HCT116 (cell line): ENCODE data around the gene TBC1D4. TPM values are rescaled to one million over a fixed set of nuclear protein-coding genes. Genes with fewer than 3 reads are reported as not detected.

Source experiments
- ATAC-seq: fragments of 200-7000 bp; cut with Tn5 transposase; 2 replicates; pipeline ENCODE4 v1.9.1; 2020; ENCODE audit warnings: mild to moderate bottlenecking, moderate library complexity
- BruUV-seq: library from RNA; stranded (reverse); fragments of 400-500 nt; replicated peaks from 2 replicates; lab custom pipeline; 2021; lab: Mats Ljungman, UMichigan
- CTCF ChIA-PET: fragments of 300-600 bp; sonication (Branson Sonifier 250); formaldehyde crosslinking; loops from one replicate; lab custom pipeline; 2021; ENCODE audit warnings: antibody characterized with exemption; lab: Charles Lee
- POLR2A ChIA-PET: fragments of 300-600, 350-600 bp; sonication (Branson Sonifier 250); formaldehyde crosslinking; loops from one replicate; lab custom pipeline; 2021; ENCODE audit warnings: antibody characterized with exemption; lab: Charles Lee
- RAD21 ChIA-PET, 2 experiments: fragments of 300-600 bp; sonication (Branson Sonifier 250); formaldehyde crosslinking; loops; one replicate each; lab custom pipeline; 2023; ENCODE audit warnings: low total read pairs in 2 of 2; ENCODE audit not compliant: uncharacterized antibody in 2 of 2, unreplicated experiment in 2 of 2, low non-redundant PET in 1 of 2; lab: Charles Lee
- DNase-seq: peaks from one replicate; pipeline ENCODE4 v3.0.0-alpha.2; 2010; ENCODE audit warnings: low read depth, low spot score
- H2AFZ ChIP-seq: fragments of 200-600 bp; shearing (Covaris generic), sonication (generic); 2 replicates; pipeline ENCODE4 v1.6.1; 2017; ENCODE audit warnings: low read depth, mixed run types, mixed read lengths, antibody characterized with exemption, low read length; ENCODE audit not compliant: poor library complexity, severe bottlenecking
- H3K27ac ChIP-seq: 2 replicates; pipeline ENCODE4 v1.5.1; 2012; ENCODE audit warnings: low read depth, low read length
- H3K27me3 ChIP-seq: fragments of 200-600 bp; sonication (generic); 2 replicates; pipeline ENCODE4 v1.6.1; 2016; ENCODE audit warnings: mixed run types, low read length, mixed read lengths; ENCODE audit not compliant: insufficient read depth
- H3K36me3 ChIP-seq, 2 experiments: fragments of 200-500 bp in 1 of 2; fragments of 200-600 bp in 1 of 2; sonication (Bioruptor generic) in 1 of 2; sonication (generic) in 1 of 2; 2 replicates each; pipeline versions ENCODE4 v1.5.1 to v1.6.1; 2014 to 2016; ENCODE audit warnings: low read length in 2 of 2, inconsistent platforms in 1 of 2, mixed read lengths in 1 of 2, mixed run types in 1 of 2; ENCODE audit not compliant: insufficient read depth in 2 of 2, control insufficient read depth in 1 of 2
- H3K4me1 ChIP-seq, 2 experiments: fragments of 200-600 bp in 1 of 2; sonication (generic) in 1 of 2; 2 replicates each; pipeline versions ENCODE4 v1.5.1 to v1.6.1; 2012 to 2017; ENCODE audit warnings: low read length in 2 of 2, inconsistent platforms in 1 of 2, mild to moderate bottlenecking in 1 of 2, mixed read lengths in 1 of 2, mixed run types in 1 of 2, moderate library complexity in 1 of 2; ENCODE audit not compliant: insufficient read depth in 2 of 2, control insufficient read depth in 1 of 2
- H3K4me2 ChIP-seq: fragments of 200-600 bp; sonication (generic); 2 replicates; pipeline ENCODE4 v1.6.1; 2017; ENCODE audit warnings: mixed run types, low read length, mixed read lengths
- H3K4me3 ChIP-seq, 2 experiments: fragments of 200-600 bp in 1 of 2; sonication (generic) in 1 of 2; replicated peaks in 1 of 2; 2 replicates each; pipeline ENCODE4 v1.5.1; 2011 to 2016; ENCODE audit warnings: low read length in 2 of 2, control low read depth in 1 of 2, low read depth in 1 of 2, mild to moderate bottlenecking in 1 of 2, mixed read lengths in 1 of 2, mixed run types in 1 of 2
- H3K79me2 ChIP-seq: fragments of 200-600 bp; sonication (generic); 2 replicates; pipeline ENCODE4 v1.6.1; 2017; ENCODE audit warnings: mild to moderate bottlenecking, mixed run types, low read length, moderate library complexity, mixed read lengths; ENCODE audit not compliant: insufficient read depth
- H3K9ac ChIP-seq: fragments of 200-600 bp; sonication (generic); 2 replicates; pipeline ENCODE4 v1.6.1; 2016; ENCODE audit warnings: low read length, mixed read lengths
- H3K9me2 ChIP-seq: fragments of 200-600 bp; sonication (generic), shearing (Covaris generic); 2 replicates; pipeline ENCODE4 v1.6.1; 2017; ENCODE audit warnings: mixed run types, mild to moderate bottlenecking, moderate library complexity; ENCODE audit not compliant: insufficient read depth
- H3K9me3 ChIP-seq, 2 experiments: fragments of 200-500 bp in 1 of 2; fragments of 200-600 bp in 1 of 2; sonication (Bioruptor generic) in 1 of 2; sonication (generic) in 1 of 2; 2 replicates each; pipeline ENCODE4 v1.6.1; 2014 to 2017; ENCODE audit warnings: low read length in 2 of 2, mixed read lengths in 2 of 2, inconsistent platforms in 1 of 2, low read depth in 1 of 2, mild to moderate bottlenecking in 1 of 2, mixed run types in 1 of 2, moderate library complexity in 1 of 2; ENCODE audit not compliant: control insufficient read depth in 1 of 2, insufficient read depth in 1 of 2
- H4K20me1 ChIP-seq: fragments of 200-600 bp; sonication (generic), shearing (Covaris generic); 2 replicates; pipeline ENCODE4 v1.6.1; 2017; ENCODE audit warnings: mixed run types, mild to moderate bottlenecking, moderate library complexity; ENCODE audit not compliant: insufficient read depth
- ATF3 ChIP-seq: IDR thresholded peaks from 2 replicates; pipeline ENCODE4 v1.6.1; 2012
- CBX3 ChIP-seq: IDR thresholded peaks from 2 replicates; pipeline ENCODE4 v1.6.1; 2012; ENCODE audit warnings: low read depth
- CEBPB ChIP-seq: IDR thresholded peaks from 2 replicates; pipeline ENCODE4 v1.6.1; 2012; ENCODE audit warnings: low read depth
- CTCF ChIP-seq, 3 experiments: fragments of 200-600 bp in 1 of 3; sonication (generic) in 1 of 3; IDR thresholded peaks in 2 of 3; conservative IDR thresholded peaks in 1 of 3; 2 replicates each; pipeline ENCODE4 v1.5.1; 2012 to 2017; ENCODE audit warnings: low read depth in 2 of 3, low read length in 2 of 3, antibody characterized with exemption in 1 of 3, borderline replicate concordance in 1 of 3, control low read depth in 1 of 3, mild to moderate bottlenecking in 1 of 3, mixed read lengths in 1 of 3, mixed run types in 1 of 3, moderate library complexity in 1 of 3; ENCODE audit not compliant: insufficient read depth in 1 of 3
- EZH2phosphoT487 ChIP-seq: fragments of 200-600 bp; IDR thresholded peaks from 2 replicates; pipeline ENCODE4 v1.6.1; 2018; ENCODE audit warnings: antibody characterized with exemption, borderline replicate concordance
- JUND ChIP-seq: IDR thresholded peaks from 2 replicates; pipeline ENCODE4 v1.6.1; 2012
- MAX ChIP-seq: IDR thresholded peaks from 2 replicates; pipeline ENCODE4 v1.6.1; 2012
- SP1 ChIP-seq: IDR thresholded peaks from 2 replicates; pipeline ENCODE4 v1.6.1; 2012; ENCODE audit warnings: low read depth
- SRF ChIP-seq: IDR thresholded peaks from 2 replicates; pipeline ENCODE4 v1.6.1; 2012; ENCODE audit warnings: low read depth
- YY1 ChIP-seq: IDR thresholded peaks from 2 replicates; pipeline ENCODE4 v1.6.1; 2011; ENCODE audit warnings: low read length, low read depth, moderate library complexity, mild to moderate bottlenecking; ENCODE audit not compliant: insufficient replicate concordance; ENCODE audit errors: extremely low read depth
- ZBTB33 ChIP-seq: IDR thresholded peaks from 2 replicates; pipeline ENCODE4 v1.6.1; 2011; ENCODE audit warnings: mild to moderate bottlenecking, low read length, moderate library complexity; ENCODE audit not compliant: insufficient replicate concordance; ENCODE audit errors: extremely low read depth
- ZFX ChIP-seq: fragments of 450-650 bp; IDR thresholded peaks from 2 replicates; pipeline ENCODE4 v1.6.1; 2017
- intact Hi-C: fragments of 100-400 bp; cut with micrococcal nuclease; formaldehyde crosslinking; loops from 2 replicates; pipeline ENCODE4 v1.10.0; 2022
- total RNA-seq: library from RNA; stranded (reverse); gene quantifications from one replicate; pipeline ENCODE4 v1.2.1, GENCODE V29; 2021; ENCODE audit not compliant: unreplicated experiment

Gene TBC1D4
- total RNA-seq, 1 experiment from 2014 or later, result 24.6 TPM

GRCh38 chr13:75370774-75371173 lies 111.2 kb downstream of the TBC1D4 start:
- Histone ChIP-seq H2AFZ (no peak overlapping the region), H3K9me3 (no peaks in the 10 kb centered on the region), H3K4me3 (no peak overlapping the region), H3K9ac (no peak overlapping the region), H3K27me3 (no peaks in the 10 kb centered on the region), H4K20me1 (peaks cover 4% of the 10 kb centered on the region; the same call in 1 of the 2 replicates), H3K4me1 (peaks cover 27 to 35% of the 10 kb centered on the region in 2 experiments), H3K79me2 (peaks cover 26% of the 10 kb centered on the region), H3K27ac (no peak overlapping the region), H3K4me2 (no peak overlapping the region), H3K9me2 (no peaks in the 10 kb centered on the region), H3K36me3 (no peaks in the 10 kb centered on the region)
- ATAC-seq (no peak), DNase-seq (no peak)
- ChIA-PET RAD21 (no interaction called here), CTCF (interaction anchor here (2.5 kb wide), 1 partner anchor 13 kb away, joined by 12 read pairs; no protein-coding TSS in a partner anchor), POLR2A (interaction anchor here (0.6 kb wide), 1 partner anchor 180 kb away, joined by 4 read pairs; no protein-coding TSS in a partner anchor)
- intact Hi-C loops, result no loop called here
- no peak for TF ChIP-seq SP1
- no peak for TF ChIP-seq MAX
- BruUV-seq, result no TSS peak

- no peaks in the 10 kb centered on the region for H3K9me2 ChIP-seq
- no peak for DNase-seq
- CTCF ChIA-PET, result no interaction called here
- H3K9ac ChIP-seq, result no peak overlapping the region
- H3K36me3 ChIP-seq, result no peaks in the 10 kb centered on the region
- H3K4me2 ChIP-seq, result no peak overlapping the region
- peaks cover 33 to 43% of the 10 kb centered on the region in 2 experiments for H3K4me1 ChIP-seq
- POLR2A ChIA-PET, result interaction anchor here (1.5 kb wide), 1 partner anchor 12 kb away, joined by 3 read pairs; no protein-coding TSS in a partner anchor
- BruUV-seq, result no TSS peak
- no peaks in the 10 kb centered on the region for H3K9me3 ChIP-seq
- TF ChIP-seq CEBPB, result no peak
- TF ChIP-seq CBX3, result no peak
- no peak for TF ChIP-seq ATF3
- no peak for TF ChIP-seq EZH2phosphoT487
- no peak for TF ChIP-seq SRF
- TF ChIP-seq ZBTB33, result no peak
- no peak for TF ChIP-seq JUND
- TF ChIP-seq YY1, result no peak
- TF ChIP-seq ZFX, result no peak
- no peak for TF ChIP-seq CTCF (IDR thresholded peaks at IDR 0.05 in 2 of 3, conservative IDR thresholded peaks at IDR 0.05 in 1 of 3; ENCODE audit: borderline replicate concordance in 1 of 3, insufficient read depth in 1 of 3, low read depth in 2 of 3, low read length in 2 of 3)
- H3K27me3 ChIP-seq, result no peaks in the 10 kb centered on the region
- H3K79me2 ChIP-seq, result peaks cover 33% of the 10 kb centered on the region
- no peak for ATAC-seq
- intact Hi-C loops, result no loop called here
- no peak overlapping the region for H3K27ac ChIP-seq
- RAD21 ChIA-PET, result no interaction called here
- no peak overlapping the region for H3K4me3 ChIP-seq
- H2AFZ ChIP-seq, result no peak overlapping the region
- H4K20me1 ChIP-seq, result peaks cover 4% of the 10 kb centered on the region; the same call in 1 of the 2 replicates
These were observed 112.0 kb downstream of the TBC1D4 start for GRCh38 chr13:75369981-75370380.
